ENCODE data around the gene LARP4B.
"Not testable (repeated sequence)": the region's sequence is repeated elsewhere in the genome, so short reads cannot be mapped to it uniquely, and the experiment has no call there.

Gene LARP4B

DNA sequence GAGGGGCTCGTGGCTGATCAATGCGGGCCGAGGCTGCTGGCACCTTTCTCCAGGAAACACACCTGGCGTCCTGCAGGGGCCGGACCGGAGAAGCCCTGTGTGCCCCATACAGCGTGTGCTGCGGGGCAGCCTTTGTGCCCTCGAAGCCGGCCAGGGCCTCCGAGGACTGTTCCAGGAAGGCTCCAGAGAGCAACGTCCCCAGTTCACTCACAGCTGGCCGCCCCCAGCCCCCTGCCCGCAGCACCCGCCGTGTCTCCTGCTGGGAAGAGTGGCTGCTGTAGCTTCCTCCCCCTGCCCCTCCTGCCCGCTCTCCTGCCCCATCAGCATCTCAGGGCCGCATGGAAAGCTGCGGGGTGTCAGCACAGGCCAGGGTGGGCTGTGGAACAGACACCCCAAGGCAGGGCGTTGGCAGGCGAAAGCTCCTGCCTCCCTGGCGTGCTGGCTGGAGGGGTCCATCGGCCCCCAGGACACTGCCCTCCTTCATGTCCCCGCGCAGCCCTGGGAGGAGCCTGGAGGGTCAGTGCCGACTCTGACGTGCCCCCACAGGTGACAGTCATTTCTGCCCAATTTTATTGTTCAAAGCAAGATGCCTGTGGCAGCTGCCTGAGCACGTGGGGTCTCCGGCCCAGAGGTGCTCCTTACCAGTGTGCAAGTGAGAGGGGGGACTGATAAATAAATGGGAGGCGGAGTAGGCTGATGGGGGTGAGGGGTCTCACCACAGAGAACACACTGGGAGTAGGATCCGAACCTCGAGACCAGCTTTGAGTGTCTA is 146.2 kb downstream of the LARP4B start:
- DNase-seq = no peak

DNA sequence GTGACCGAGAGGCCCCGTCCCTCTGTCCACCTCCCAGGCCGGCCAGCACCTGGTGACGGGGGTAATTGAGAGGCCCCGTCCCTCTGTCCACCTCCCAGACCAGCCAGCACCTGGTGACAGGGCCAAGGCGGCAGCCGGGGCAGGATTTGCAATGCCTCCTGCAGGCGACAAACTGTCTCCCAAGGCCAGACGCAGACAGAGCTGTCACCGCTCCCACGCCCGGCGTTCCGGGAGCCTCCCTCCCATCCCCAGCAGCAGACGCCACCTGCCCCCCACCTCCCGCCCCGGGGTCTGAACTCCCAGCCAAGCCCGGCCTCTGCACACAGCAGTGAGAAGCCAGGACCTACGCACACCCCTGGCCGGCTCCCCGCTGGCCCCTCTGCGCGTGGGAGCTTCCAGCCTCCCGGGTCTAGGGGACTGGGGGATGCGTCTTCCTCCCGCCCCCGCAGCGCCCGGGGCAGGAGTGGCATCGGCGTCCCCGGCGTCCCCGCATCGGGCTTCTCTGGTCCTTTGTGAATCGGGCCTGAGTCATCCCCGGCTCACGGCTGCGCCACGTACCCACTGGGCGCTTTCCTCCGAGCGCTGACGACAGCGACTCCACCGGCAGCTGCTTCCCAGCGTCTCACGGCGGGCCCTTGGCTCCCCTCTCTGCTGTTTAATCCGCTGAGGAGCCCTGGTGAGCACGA is 147.0 kb downstream of the LARP4B start:
- DNase-seq = no peak

DNA sequence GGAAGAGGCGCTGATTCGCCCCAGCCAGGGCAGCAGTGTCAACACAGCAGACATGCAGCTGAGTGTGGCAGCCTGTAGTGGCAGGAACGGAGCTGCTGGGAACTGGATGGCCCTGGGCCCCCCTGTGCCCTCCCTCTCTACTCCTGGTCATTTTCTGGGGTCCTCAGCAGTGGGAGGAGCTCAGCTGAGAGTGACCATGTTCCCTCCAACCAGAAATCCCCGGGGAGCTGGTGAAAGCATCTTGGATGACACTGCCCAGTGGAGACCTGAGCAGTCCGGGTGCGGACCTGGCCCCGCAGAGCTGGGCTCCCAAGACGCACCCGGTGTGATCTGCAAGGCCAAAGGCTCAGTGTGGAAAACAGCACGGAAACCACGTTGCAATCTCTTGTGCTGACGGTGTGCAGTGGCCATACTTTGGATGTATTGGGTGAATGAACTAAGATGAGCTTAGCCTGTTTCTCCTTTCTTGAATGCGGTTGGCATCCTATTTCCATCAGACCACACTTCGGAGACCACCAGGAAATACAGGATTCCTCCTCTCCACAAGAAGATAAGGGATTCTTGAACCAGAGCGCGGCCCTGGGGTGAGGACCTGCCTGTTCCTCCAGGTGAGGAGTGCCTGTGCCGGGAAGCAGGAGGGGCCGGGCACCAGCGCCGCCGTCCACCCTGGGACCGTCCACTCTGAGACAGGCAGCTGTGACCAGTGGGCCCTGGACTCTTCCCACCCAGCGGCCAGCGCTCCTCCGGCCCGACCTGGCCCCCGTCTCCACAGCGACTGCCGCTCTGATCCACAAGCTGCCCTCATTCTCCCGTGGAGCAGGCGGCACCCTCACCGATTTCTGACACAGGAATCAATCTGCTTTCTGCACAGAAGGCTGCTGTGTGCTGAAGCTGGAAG is 148.5 kb downstream of the LARP4B start:
- DNase-seq = no peak

DNA sequence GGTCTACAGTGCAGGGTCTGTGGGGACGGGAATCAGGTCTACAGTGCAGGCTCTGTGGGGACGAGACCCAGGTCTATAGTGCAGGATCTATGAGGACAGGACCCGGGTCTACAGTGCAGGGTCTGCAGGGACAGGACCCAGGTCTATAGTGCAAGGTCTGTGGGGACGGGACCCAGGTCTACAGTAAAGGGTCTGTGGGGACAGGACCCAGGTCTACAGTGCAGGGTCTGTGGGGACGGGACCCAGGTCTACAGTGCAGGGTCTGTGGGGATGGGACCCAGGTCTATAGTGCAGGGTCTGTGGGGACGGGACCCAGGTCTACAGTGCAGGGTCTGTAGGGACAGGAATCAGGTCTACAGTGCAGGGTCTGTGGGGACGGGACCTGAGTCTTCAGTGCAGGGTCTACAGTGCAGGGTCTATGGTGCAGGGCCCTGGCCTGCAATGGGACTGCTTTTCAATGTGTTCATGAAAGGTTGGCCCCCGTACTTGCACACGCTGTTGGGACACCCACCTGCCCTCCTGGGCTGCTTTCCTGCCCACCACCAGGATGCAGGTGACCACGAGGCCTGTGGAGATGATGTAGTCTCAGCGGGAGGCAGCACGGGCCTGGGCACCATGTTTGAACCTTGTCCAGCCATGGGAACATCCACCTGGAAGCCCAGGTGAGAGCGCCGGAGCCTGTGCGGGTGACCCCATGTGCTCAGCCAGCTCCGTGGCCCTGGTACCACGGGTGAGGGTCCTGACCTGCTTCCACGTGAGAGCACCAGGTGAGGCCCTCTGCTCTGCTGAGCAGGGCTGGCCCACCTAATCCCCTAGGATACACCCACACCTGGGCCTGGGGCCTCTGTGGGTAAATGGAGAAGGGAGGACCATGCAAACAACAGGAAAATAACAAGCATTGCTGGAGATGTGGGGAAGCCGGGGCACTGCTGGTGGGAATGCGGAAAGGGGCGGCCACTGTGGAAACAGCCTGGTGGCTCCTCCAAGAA is 150.7 kb downstream of the LARP4B start:
- no peak for DNase-seq

DNA sequence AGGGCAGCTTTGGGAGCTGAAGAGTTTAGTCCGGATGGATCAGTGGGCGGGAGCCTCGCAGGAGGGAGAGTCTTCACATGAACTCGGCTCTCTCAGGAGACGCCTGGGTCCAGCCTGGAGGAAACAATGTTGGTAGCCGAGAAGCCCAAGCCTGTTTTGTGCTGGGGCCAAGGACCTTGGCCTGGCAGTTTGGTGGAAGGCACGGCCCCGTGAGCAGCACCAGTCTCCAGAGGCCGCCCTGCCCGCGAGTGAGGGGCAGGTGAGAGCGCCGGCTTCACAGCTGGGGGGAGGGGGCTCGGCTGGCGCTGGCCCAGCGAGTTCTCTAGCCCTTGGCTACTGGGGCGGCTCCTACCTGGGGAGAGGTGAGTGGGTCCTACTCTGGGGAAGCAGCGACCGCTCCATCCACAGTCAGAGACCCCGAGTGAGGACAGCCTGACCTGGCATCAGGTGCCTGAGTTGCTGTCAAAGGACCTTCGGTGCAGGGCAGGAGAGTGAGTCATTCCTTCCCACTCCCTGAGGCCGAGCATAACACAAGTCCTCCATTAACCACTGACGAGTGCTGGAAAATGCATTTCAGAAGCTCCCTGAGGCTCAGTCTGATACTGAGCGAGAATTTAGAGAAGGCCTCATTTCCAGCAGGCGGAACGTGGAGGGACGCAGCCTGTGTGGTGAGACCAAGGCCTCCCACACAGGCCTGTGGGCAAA is 152.7 kb downstream of the LARP4B start:
- DNase-seq = no peak

DNA sequence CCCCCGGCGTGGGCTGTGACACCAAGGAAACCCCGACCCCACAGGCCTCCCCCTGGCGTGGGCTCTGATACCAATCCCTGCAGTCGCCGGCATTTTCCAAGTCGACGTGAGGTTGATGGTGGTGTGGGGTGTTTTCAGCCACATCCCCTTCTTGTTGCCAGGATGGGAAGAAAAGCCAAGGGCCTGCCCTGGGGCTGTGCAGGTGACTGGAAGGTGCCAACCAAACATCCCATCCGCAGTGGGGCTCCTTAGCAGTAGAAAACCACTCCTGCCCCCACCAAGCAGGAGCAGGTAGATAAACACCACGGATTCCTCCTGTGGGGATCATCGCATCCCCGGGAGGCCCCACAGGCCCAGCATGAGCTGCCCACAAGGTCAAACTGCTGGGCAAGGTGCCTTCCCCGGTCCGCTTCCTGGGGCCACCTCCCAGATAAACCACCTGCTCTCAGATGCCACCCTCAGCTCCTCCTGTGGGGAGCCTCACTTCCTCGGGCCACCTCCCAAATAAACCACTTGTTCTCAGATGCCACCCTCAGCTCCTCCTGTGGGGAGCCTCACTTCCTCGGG is 153.5 kb downstream of the LARP4B start:
- no peak for DNase-seq

DNA sequence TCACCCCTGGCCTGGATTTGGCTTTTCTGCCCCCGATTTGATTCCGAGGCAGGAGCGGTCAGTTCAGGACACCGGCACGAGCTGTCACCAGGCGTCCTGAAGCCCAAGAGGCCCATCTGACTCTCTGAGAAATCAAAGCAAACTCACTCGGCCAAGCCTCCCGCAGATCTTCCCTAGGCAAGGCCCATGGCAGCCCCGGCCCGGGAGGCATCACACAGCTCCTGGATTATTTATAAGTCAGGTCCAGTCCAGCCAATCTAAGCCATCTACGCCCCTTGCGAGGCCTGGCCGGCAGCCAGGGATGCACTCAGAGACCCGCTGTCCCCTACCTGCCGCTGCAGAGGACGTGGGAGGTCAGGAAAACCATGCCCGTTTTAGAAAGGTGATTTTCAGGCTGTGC is 154.7 kb downstream of the LARP4B start:
- no peak for DNase-seq

DNA sequence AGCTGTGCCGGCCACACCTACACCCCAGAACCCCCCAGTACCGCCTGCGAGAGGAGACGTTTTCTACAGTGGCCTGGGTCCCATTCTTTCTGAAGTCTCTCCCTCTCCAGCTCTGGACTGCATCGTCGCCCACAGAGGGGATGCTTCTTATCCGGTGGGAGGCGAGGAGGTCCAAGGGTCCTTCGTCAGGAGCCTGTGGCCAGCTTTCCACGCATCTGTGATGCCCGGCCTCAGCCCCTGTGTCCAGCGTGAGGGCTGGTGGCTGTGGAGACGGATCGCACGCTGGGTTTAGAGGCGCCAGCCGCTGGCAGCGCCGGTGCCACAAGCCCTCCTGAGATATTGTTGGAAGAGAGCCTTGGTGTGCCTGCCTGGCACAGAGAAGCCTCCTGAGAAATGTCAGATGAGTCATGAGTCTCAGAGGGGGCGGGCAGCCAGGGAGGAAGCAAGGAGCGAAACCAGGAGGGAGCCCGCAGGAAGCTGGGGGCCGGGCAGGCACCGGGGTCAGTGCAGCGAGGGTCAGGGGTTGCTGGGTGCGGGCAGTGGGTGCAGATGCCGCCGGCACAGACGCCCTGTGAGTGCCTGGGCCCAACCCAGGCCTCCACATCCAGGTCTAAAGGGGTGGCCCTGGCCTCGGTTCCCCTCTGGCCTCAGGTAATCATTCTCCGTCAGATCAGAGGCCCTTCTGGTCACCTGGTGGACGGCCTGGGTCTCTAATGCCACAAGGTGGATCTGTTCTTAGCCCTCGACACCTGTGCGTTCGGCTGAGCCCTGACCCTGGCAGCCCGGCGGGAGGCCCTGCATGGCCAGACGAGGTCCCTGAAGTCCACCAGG is 156.0 kb downstream of the LARP4B start:
- DNase-seq = no peak

DNA sequence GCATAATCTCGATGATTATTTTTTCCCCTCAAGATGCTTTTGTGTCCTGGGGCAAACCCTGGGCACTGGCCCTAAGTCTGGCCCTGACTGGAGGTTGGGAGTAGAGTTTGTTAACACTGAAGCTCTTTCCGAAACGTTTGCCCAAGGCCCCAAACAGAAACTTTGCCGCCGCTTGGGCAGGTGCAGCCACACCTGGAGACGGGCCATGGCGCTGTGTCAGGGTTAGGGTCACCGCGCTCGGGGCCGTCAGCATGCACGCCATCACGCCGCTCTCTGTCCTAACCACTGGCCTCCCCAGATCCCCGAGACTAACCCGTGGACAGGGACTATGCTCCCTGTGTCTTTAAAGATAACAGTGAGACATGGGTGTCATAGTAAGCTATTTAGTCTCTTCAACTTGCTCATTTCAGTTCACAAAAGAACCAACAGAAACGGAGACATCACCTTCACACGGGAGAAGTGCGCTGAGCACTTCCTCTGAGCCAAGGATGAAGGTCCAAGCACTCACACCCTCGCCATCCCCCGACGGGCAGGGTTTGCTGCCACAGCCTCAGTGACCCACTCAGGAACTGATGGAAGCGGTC is 156.8 kb downstream of the LARP4B start:
- no peak for DNase-seq

DNA sequence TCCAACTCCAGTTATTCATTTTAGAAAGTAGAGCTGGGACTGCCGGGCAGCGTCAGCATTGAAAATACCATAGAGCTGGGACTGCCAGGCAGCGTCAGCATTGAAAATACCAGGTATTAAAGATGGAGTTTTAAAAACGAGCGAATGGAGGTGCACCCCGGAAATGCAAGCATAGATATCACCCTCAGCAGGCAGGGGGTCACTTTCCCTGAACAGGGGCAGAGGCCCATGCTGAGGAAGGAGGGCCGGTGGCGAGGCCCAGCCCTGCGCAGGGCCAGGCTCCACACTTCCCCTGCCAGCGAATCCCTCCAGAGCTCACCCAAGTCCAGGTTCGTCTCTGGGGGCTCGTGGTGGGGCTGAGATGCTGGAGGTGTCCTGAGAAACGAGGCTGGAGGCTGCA is 157.3 kb downstream of the LARP4B start:
- no peak for DNase-seq

DNA sequence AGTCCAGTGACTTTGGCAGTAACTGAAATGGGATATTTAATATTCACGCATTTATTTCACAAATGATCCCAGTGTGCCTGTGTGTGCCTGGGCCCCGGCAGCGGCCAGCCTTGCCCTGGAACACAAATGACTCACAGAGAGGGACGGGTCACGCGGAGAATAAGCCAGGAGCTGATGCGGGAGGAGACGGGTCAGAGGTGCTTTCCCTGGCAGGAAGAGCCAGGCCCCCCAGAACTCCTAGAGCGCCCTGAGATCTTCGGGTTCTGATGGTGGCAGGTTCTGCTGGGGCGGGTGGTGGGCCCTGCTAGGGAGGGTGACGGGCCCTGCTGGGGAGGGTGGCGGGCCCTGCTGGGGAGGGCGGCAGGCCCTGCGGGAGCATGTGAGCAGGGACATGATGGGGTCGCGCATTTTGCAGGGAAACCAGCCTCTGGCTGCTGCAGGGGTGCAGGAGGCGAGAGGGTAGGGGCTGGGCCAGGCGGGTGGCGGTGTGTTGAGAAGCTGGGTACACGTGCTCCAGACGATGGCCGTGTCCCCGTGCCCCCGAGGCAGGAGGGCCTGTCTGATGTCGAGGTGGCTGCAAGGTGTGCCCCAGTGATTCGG is 157.8 kb downstream of the LARP4B start:
- no peak for DNase-seq

DNA sequence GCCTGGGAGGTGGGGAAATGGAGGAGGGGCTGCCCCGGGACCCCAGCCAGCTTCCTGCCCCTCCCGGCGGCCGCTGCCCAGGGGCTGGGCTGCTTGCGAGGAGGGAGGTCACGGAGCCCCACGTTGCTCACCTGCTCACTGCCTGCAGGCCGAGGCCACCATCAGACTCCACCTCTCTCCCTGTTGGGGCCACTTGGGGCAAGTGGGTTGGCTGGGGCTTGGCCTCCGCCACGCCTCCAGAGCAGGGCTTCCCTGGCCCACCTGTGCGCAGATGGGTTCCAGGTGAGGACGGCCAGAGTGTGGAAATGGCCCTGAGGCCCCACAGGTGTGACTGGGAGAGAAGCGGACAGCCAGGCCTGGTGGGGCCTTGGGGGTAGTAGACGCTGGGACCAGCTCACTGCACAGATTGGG is 159.3 kb downstream of the LARP4B start:
- DNase-seq = no peak

DNA sequence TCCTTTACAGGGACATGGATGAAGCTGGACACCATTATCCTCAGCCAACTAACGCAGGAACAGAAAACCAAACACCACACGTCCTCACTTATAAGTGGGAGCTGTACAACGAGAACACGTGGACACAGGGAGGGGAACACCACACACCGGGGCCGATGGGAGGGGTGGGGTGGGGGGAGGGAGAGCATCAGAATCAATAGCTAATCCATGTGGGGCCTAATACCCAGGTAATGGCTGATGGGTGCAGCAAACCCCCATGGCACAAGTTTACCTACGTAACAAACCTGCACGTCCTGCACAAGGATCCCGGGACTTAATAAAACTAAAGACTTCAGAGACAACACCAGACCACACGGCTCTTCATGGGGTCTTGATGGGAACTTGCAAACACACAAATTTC is 159.9 kb downstream of the LARP4B start:
- DNase-seq = no peak

DNA sequence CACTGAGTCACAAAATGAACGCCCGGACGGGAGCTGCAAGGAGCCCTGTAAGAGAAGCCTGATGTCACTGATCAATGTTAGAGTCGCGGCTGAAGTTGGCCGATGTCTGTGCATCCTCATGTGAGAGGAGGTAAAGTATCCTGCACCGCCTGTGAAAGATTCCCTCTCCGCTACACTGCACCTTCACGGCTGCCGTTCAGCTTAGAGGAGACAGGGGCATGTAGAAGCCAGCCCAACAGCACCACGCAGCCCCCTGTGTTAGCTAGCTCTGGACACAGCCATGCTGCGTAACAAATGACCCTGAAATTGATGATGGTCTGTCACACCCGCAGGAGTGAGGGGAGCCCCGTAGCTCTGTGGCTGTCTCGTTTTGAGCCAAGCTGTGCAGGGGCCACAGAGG is 160.5 kb downstream of the LARP4B start:
- no peak for DNase-seq

DNA sequence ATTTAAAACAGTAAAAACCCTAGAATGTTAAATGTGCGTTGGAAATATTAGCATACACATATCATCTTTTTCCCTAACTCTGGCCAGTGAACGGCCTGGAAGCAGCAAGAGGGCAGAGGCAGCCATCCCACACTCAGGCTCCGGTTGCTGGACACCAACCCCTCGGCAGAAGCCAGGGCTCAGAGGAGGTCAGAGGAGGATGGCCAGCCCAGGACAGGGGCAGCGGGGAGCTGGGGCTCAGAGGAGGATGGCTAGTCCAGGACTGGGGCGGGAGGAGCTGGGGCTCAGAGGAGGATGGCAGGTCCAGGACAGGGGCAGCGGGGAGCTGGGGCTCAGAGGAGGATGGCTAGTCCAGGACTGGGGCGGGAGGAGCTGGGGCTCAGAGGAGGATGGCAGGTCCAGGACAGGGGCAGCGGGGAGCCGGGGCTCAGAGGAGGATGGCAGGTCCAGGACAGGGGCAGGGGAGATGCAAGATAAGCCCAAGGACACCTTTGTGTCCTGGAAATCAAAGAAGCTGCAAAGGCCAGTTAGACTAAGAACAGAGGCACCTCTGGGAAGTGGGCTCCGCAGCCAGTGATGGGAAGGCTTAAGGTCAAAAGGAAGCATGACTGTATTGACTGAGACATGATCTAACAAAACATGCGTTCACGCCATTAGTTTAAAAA is 161.3 kb downstream of the LARP4B start:
- DNase-seq = not testable (repeated sequence)

DNA sequence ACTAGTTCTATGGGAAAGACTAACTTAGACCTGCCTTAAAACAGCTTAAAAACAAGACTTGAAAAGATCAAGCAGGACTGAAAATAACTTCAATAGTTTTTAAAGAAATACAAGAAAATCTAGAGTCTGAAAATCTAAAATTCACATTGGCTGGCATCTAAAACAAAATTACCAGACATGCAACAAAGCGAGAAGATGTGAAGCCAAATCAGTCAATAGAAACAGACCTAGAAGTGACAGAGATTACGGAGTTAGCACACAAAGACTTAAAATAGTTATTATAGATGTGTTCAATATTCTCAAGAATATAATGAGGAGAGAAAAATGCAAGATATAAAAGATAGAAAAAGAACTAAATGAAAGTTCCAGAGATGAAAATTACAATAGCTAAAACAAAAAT is 163.7 kb downstream of the LARP4B start:
- DNase-seq = no peak

DNA sequence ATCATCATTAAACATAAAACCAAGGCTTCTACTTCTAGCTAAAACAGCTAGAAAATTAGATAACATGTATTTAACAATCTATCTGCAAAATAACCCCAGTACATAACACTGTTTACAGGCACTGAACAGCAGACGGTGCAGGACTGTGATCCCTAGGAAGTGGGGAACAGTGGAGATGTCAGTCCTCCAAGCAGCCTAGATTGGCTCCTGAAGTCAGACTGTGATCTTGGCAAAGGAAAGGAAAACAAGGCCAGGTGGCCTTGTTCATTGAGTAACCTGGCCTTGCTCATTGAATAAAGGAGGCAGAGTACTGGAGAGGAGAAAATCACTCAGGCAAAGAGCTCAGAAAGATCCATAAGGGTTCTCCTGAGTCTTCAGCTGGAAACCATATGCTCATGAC is 164.3 kb downstream of the LARP4B start:
- DNase-seq = no peak

DNA sequence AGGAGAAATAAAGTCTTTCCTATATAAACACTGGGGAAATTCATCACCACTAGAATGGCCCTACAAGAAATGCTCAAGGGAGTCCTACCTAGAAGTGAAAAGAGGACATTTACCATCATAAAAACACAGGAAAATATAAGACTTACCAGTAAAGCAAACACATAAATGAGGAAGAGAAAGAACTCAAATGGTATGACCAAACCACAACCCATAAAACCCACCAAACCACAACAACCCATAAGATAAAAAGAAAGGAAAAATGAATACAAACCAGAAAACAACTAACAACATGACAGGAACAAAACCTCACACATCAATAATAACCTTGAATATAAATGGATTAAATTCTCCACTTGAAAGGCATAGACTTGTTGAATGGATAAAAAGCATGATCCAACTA is 170.1 kb downstream of the LARP4B start:
- DNase-seq = no peak

DNA sequence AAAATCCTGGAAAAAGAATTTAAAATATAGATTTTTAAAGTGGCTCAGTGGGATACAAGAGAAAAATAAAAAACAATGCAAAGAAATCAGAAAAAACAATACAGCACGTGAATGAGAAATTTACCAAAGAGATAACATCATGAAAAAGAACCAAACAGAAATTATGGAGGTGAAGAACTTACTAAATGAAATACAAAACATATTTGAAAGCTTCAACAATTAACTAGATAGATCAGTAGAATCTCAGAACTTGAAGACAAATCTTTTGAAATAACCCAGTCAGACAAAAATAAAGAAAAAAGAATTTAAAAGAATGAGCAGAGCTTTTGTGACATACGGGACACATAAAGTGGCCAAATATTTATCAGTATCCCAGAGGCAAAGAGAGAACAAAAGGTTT is 170.9 kb downstream of the LARP4B start:
- no peak for DNase-seq

Measured in effector CD4-positive, alpha-beta T cell (primary cell).